Measurements from ENCODE around the gene FAM163B. TPM values are rescaled to one million over a fixed set of nuclear protein-coding genes. Genes with fewer than 3 reads are reported as not detected.

The FAM163B gene
- total RNA-seq, 1 donor from 2014 or later: not detected

- Mint-ChIP-seq H3K27me3 (ENCODE audit: unreplicated experiment) (peaks cover 9% of the 10 kb centered on the region), H3K36me3 (ENCODE audit: low read depth, unreplicated experiment) (no peaks in the 10 kb centered on the region), H3K27ac (ENCODE audit: unreplicated experiment) (no peak overlapping the region), H3K4me3 (ENCODE audit: unreplicated experiment) (peak overlapping the region; percentile 38), H3K4me1 (ENCODE audit: unreplicated experiment) (peaks cover 8% of the 10 kb centered on the region), H3K9me3 (ENCODE audit: unreplicated experiment) (no peaks in the 10 kb centered on the region)
- DNase-seq (ENCODE audit: low spot score): no peak
- no peak for TF ChIP-seq CTCF (IDR thresholded peaks at IDR 0.05; ENCODE audit: unreplicated experiment)
These were observed 45.8 kb upstream of the FAM163B start for GRCh38 chr9:133654736-133655657.

GRCh38 chr9:133653638-133654037, 44.4 kb upstream of the FAM163B start:
- H3K27me3 Mint-ChIP-seq (ENCODE audit: unreplicated experiment): peaks cover 9% of the 10 kb centered on the region
- H3K36me3 Mint-ChIP-seq (ENCODE audit: low read depth, unreplicated experiment): no peaks in the 10 kb centered on the region
- H3K27ac Mint-ChIP-seq (ENCODE audit: unreplicated experiment): no peak overlapping the region
- peaks cover 5% of the 10 kb centered on the region for H3K4me1 Mint-ChIP-seq (ENCODE audit: unreplicated experiment)
- no peak for DNase-seq (ENCODE audit: low spot score)
- H3K9me3 Mint-ChIP-seq (ENCODE audit: unreplicated experiment): no peaks in the 10 kb centered on the region
- TF ChIP-seq CTCF (IDR thresholded peaks at IDR 0.05; ENCODE audit: unreplicated experiment): no peak
- H3K4me3 Mint-ChIP-seq (ENCODE audit: unreplicated experiment): no peak overlapping the region

DNA sequence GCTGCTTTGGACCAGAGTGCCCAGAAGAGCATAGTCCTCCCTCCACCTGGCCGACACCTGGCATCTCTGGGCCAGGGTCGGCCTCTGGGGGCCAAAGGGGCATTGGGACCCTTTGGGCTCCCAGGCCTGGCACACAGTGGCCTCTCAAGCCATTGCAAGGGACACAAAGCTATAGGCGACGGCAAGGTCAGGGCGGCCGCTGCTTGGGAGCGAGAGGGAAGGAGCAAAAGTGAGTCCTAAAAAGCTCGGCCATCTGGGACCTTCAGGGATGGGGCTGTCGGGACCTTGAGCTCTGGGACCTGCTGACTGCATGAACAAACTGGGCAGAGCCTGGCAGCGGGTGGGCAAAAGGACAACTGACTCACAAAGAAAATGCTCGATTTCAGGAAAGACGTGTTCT, 40.8 kb upstream of the FAM163B start:
- Mint-ChIP-seq H3K4me3 (ENCODE audit: unreplicated experiment) (no peak overlapping the region), H3K36me3 (ENCODE audit: low read depth, unreplicated experiment) (no peaks in the 10 kb centered on the region), H3K4me1 (ENCODE audit: unreplicated experiment) (peaks cover under 1% of the 10 kb centered on the region), H3K27ac (ENCODE audit: unreplicated experiment) (no peak overlapping the region), H3K27me3 (ENCODE audit: unreplicated experiment) (peaks cover 6% of the 10 kb centered on the region), H3K9me3 (ENCODE audit: unreplicated experiment) (no peaks in the 10 kb centered on the region)
- no peak for TF ChIP-seq CTCF (IDR thresholded peaks at IDR 0.05; ENCODE audit: unreplicated experiment)
- DNase-seq (ENCODE audit: low spot score): no peak

DNA sequence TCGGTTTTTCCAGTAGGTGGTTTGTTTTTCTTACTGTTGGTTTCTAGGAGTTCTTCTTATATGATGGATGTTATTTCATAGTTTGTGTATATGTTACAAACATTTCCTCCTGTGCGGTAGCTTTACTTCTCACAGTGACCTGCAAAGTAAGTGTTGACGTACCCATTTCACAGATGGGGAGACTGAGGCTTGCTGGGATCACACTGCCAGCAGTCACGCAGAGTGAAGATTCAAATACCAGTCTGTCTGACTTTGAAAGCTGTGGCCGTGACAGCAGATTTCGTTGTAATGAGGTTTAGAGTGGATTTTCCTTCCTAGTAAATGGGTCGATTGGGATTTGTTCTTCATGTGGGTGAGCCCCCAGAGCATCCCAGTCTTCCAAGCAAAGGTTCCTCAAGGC, 40.0 kb upstream of the FAM163B start:
- H3K4me1 Mint-ChIP-seq (ENCODE audit: unreplicated experiment): no peaks in the 10 kb centered on the region
- H3K27me3 Mint-ChIP-seq (ENCODE audit: unreplicated experiment): peaks cover 6% of the 10 kb centered on the region
- no peaks in the 10 kb centered on the region for H3K9me3 Mint-ChIP-seq (ENCODE audit: unreplicated experiment)
- TF ChIP-seq CTCF (IDR thresholded peaks at IDR 0.05; ENCODE audit: unreplicated experiment): no peak
- no peak overlapping the region for H3K27ac Mint-ChIP-seq (ENCODE audit: unreplicated experiment)
- no peak overlapping the region for H3K4me3 Mint-ChIP-seq (ENCODE audit: unreplicated experiment)
- no peak for DNase-seq (ENCODE audit: low spot score)
- no peaks in the 10 kb centered on the region for H3K36me3 Mint-ChIP-seq (ENCODE audit: low read depth, unreplicated experiment)

GRCh38 chr9:133647765-133648469, 38.7 kb upstream of the FAM163B start:
- H3K9me3 Mint-ChIP-seq (ENCODE audit: unreplicated experiment): no peaks in the 10 kb centered on the region
- H3K4me3 Mint-ChIP-seq (ENCODE audit: unreplicated experiment): no peak overlapping the region
- no peaks in the 10 kb centered on the region for H3K4me1 Mint-ChIP-seq (ENCODE audit: unreplicated experiment)
- DNase-seq (ENCODE audit: low spot score): no peak
- no peak for TF ChIP-seq CTCF (IDR thresholded peaks at IDR 0.05; ENCODE audit: unreplicated experiment)
- no peak overlapping the region for H3K27ac Mint-ChIP-seq (ENCODE audit: unreplicated experiment)
- no peaks in the 10 kb centered on the region for H3K36me3 Mint-ChIP-seq (ENCODE audit: low read depth, unreplicated experiment)
- peaks cover 4% of the 10 kb centered on the region for H3K27me3 Mint-ChIP-seq (ENCODE audit: unreplicated experiment)

Measured in endothelial cell (in vitro differentiated cells).